Stimulated activated CD4-positive, alpha-beta T cell treated with anti-CD3 and anti-CD28 coated beads, Interleukin-15, amount 100 ng/mL, for 48 hours (primary cell): Measurements from ENCODE around the gene FMN1.

Experiments used
- DNase-seq, 2 donors: peaks; one replicate each; pipeline ENCODE4 v3.0.0-alpha.2; 2020; ENCODE audit warnings: low read depth in 2 of 2

Gene FMN1

DNA sequence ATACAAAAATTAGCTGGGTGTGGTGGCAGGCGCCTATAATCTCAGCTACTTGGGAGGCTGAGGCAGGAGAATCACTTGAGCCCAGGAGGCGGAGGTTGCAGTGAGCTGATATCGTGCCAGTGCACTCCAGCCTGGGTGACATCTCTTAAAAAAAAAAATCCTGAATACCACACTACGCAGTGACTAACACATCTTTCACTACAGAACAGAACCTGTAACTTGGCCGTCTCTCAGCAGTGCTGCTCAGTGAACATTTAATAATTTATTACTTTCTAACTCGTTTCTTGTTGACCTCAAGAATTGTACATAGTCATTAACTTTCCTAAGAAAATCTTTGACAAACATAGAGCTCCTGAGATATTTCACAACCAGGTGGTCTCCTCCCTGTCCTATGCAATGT lies 472.9 kb downstream of the FMN1 start:
- DNase-seq, result no peak

DNA sequence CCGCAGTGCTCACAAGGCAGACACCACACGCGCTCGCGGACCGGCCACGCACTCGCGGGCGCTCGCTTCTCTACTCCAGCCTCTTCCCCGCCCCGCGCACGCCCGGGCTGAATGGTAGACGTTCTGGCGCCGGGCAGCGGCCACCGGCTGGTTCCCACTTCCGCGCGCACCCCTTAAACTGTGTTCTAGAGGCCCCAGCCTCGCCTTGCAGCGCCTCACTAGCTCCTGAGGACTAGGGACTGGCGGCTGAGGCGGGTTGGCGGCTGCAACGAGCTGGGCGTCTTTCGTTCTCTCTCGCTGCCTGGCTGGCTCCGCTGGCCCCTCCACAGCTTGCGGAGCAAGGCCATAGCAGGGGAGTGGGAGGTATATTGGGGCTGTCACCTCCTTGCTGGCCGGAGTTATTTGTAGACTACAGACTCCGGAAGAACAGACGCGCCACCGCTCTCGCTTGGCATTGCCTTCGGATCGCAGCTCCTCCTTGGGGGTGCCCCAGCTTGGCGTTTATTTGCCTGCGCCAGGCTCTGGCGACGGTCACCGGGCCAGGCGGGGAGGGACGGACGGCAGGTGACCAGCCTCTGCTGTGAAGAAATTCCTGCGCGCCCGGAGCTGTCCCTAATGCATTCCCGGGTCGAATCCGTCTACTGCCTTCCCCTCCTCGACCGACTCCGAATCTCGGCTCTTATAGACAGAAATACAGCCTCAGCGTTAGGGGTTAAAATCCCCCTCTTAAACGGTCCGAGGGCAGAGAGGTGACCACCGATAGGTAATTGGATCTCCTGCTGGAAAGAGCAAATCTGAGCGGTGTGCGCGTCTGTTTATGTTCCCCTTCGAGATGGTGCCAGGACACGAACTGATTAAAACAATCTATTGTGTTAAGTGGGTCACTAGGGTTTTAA lies 475.4 kb downstream of the FMN1 start:
- DNase-seq, result no peak

GRCh38 chr15:32718227-32718820 lies 476.2 kb downstream of the FMN1 start:
- no peak for DNase-seq

GRCh38 chr15:32717426-32718226 lies 476.9 kb downstream of the FMN1 start, which contains the start of gene GREM1:
GREM1 (plus strand) TSS chr15:32718004; CDS start chr15:32730691, 12,687 bp downstream.
- DNase-seq, result no peak

- no peak for DNase-seq
Measured at GRCh38 chr15:32716915-32717425, 477.5 kb downstream of the FMN1 start.

- DNase-seq, result no peak
Measured at GRCh38 chr15:32716216-32716914, 478.1 kb downstream of the FMN1 start.
